ENCODE data around the gene SAMD4A. TPM values are rescaled to one million over a fixed set of nuclear protein-coding genes. Genes with fewer than 3 reads are reported as not detected.

Gene SAMD4A
- total and polyA plus RNA-seq, 2 of the 4 experiments (the other 2 are of a cell fraction), result 22.9 to 38.2 TPM

GRCh38 chr14:54789781-54790480 is 223.0 kb downstream of the SAMD4A start:
- no peak overlapping the region for H2AFZ ChIP-seq (replicated peaks; ENCODE audit: low read length, poor library complexity)
- peaks cover 5 to 32% of the 10 kb centered on the region in 2 experiments; a peak in 2 of 4 replicates for H3K79me1 ChIP-seq (ENCODE audit: low read depth in 1 of 2, low read length in 2 of 2)
- H2BK20ac ChIP-seq (ENCODE audit: low read depth, low read length), result no peak overlapping the region
- no peak overlapping the region for H3K4me2 ChIP-seq (ENCODE audit: low read depth, low read length)
- H4K20me1 ChIP-seq (ENCODE audit: insufficient read depth, low read length), result 0 out of 2 replicates have a peak, but pooled peaks cover 6% of the 10 kb centered on the region
- H4K91ac ChIP-seq (ENCODE audit: insufficient read depth, low read depth, low read length), result no peak overlapping the region
- BruUV-seq (replicated peaks), result no TSS peak
- H3K4me3 ChIP-seq (ENCODE audit: insufficient read depth, low read depth, low read length), result no peak overlapping the region
- no peak overlapping the region for H3K4ac ChIP-seq (ENCODE audit: low read depth, low read length)
- no peak overlapping the region for H2AK5ac ChIP-seq (ENCODE audit: low read depth, low read length)
- ATAC-seq (ENCODE audit: low read depth) (no peak), DNase-seq (no peak)
- H3K9ac ChIP-seq (ENCODE audit: low read depth, low read length), result no peak overlapping the region
- POLR2A ChIA-PET (ENCODE audit: unreplicated experiment), result interaction anchor here (0.9 kb wide), 1 partner anchor 224 kb away, joined by 3 read pairs; no protein-coding TSS in a partner anchor
- H4K8ac ChIP-seq (ENCODE audit: low read depth in 2 of 2, low read length in 2 of 2), result no peak overlapping the region
- peaks cover 20% of the 10 kb centered on the region for H3K9me1 ChIP-seq (ENCODE audit: insufficient read depth, low read length)
- no peak overlapping the region for H3K14ac ChIP-seq (replicated peaks; ENCODE audit: low read depth, low read length)
- peaks cover 4% of the 10 kb centered on the region; the same call in 1 of the 2 replicates for H3K9me3 ChIP-seq (ENCODE audit: control insufficient read depth, insufficient read depth, low read length)
- H3K23ac ChIP-seq (ENCODE audit: low read depth, low read length), result no peak overlapping the region
- H3K27ac ChIP-seq (ENCODE audit: insufficient read depth, low read length), result no peak overlapping the region
- H2BK15ac ChIP-seq (ENCODE audit: low read depth, low read length), result no peak overlapping the region
- H3K27me3 ChIP-seq (ENCODE audit: control insufficient read depth, insufficient read depth, low read length), result no peaks in the 10 kb centered on the region
- H2BK120ac ChIP-seq (ENCODE audit: low read depth, low read length), result no peak overlapping the region
- no peak overlapping the region for H4K5ac ChIP-seq (ENCODE audit: low read depth, low read length)
- no peak for TF ChIP-seq MAZ (IDR thresholded peaks at IDR 0.05; ENCODE audit: borderline replicate concordance, low read depth, low read length)
- TF ChIP-seq, protein P1, sequence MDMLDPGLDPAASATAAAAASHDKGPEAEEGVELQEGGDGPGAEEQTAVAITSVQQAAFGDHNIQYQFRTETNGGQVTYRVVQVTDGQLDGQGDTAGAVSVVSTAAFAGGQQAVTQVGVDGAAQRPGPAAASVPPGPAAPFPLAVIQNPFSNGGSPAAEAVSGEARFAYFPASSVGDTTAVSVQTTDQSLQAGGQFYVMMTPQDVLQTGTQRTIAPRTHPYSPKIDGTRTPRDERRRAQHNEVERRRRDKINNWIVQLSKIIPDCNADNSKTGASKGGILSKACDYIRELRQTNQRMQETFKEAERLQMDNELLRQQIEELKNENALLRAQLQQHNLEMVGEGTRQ (IDR thresholded peaks at IDR 0.05; ENCODE audit: low read depth, low read length), result no peak
- TF ChIP-seq ELK1 (IDR thresholded peaks at IDR 0.05; ENCODE audit: borderline replicate concordance, low read depth, low read length), result no peak
- H3K18ac ChIP-seq (ENCODE audit: low read depth, low read length), result no peak overlapping the region
- in situ Hi-C loops (cut with MboI; ENCODE audit: low sequenced_read_pairs), result no loop called here
- no peak overlapping the region for H3K56ac ChIP-seq (ENCODE audit: extremely low read depth, insufficient read depth, low read length)
- no peak overlapping the region for H2BK5ac ChIP-seq (ENCODE audit: low read depth, low read length, poor library complexity, severe bottlenecking)
- H2AK9ac ChIP-seq (replicated peaks; ENCODE audit: low read depth, low read length, poor library complexity), result no peak overlapping the region
- CTCF ChIA-PET, result no interaction called here
- H3K4me1 ChIP-seq (ENCODE audit: control insufficient read depth, insufficient read depth, low read length), result 0 out of 2 replicates have a peak, but pooled peaks cover 1% of the 10 kb centered on the region
- dilution Hi-C loops (cut with HindIII; ENCODE audit: low sequenced_read_pairs, unreplicated experiment), result no loop called here
- H3K36me3 ChIP-seq (ENCODE audit: control insufficient read depth, insufficient read depth, low read length), result peaks cover 53% of the 10 kb centered on the region
- WGBS, 2 experiments (ENCODE audit: extremely low coverage in 2 of 2, insufficient read length in 1 of 2), result 100% methylated on average over 5 of the region's 12 CpGs; no CpG with 5 or more reads in 1 of the 2 experiments
- intact Hi-C loops (cut with micrococcal nuclease), result loop anchor here (5.0 kb wide), 1 partner anchor 423 kb away; no protein-coding TSS in a partner anchor
